GM12878 (cell line): ENCODE data around the gene SGTA. TPM values are rescaled to one million over a fixed set of nuclear protein-coding genes. Genes with fewer than 3 reads are reported as not detected.

ENCODE experiments used
- ATAC-seq: fragments of 200-7000 bp; cut with Tn5 transposase; 3 replicates; pipeline ENCODE4 v1.9.1; 2020; ENCODE audit warnings: mild to moderate bottlenecking, moderate library complexity
- BruUV-seq: library from RNA; stranded (reverse); fragments of 400-500 nt; replicated peaks from 2 replicates; lab custom pipeline; 2021; lab: Mats Ljungman, UMichigan
- CTCF ChIA-PET: fragments of 300-600 bp; sonication (Branson Sonifier 250); formaldehyde crosslinking; extraction: SDS; loops from one replicate; lab custom pipeline; 2021; ENCODE audit warnings: inconsistent platforms; lab: Yijun Ruan, JAX
- POLR2A ChIA-PET: fragments of 350-600 bp; formaldehyde crosslinking; extraction: SDS; loops from one replicate; lab custom pipeline; 2021; ENCODE audit warnings: inconsistent platforms; lab: Charles Lee
- RAD21 ChIA-PET: fragments of 300-600 bp; sonication (Branson Sonifier 250); formaldehyde crosslinking; loops from one replicate; lab custom pipeline; 2023; ENCODE audit warnings: antibody characterized with exemption; ENCODE audit not compliant: unreplicated experiment; lab: Charles Lee
- SMC1A ChIA-PET: fragments of 300-600 bp; sonication (Branson Sonifier 250); formaldehyde crosslinking; loops from one replicate; lab custom pipeline; 2023; ENCODE audit not compliant: unreplicated experiment, uncharacterized antibody; lab: Charles Lee
- DNase-seq: peaks from one replicate; pipeline ENCODE4 v3.0.0-alpha.2; 2011; ENCODE audit warnings: low read depth, low spot score
- FAIRE-seq: peaks from 3 replicates; lab custom pipeline; 2011; peaks lifted over from hg19 to GRCh38; lab: Jason Lieb, UNC
- H2AFZ ChIP-seq: 2 replicates; pipeline ENCODE4 v1.6.0; 2011; ENCODE audit warnings: low read depth, low read length, control low read depth; ENCODE audit not compliant: control insufficient read depth
- H3K27ac ChIP-seq: 2 replicates; pipeline ENCODE4 v1.5.1; 2011; ENCODE audit warnings: control low read depth; ENCODE audit not compliant: control insufficient read depth, insufficient read depth
- H3K27me3 ChIP-seq, 2 experiments: replicated peaks in 1 of 2; 2 replicates each; pipeline versions ENCODE4 v1.6.0 to v1.6.1; 2011; ENCODE audit warnings: low read length in 1 of 2; ENCODE audit not compliant: control insufficient read depth in 2 of 2, insufficient read depth in 2 of 2
- H3K36me3 ChIP-seq, 2 experiments: 2 replicates each; pipeline ENCODE4 v1.5.1; 2011; ENCODE audit warnings: low read length in 1 of 2; ENCODE audit not compliant: control insufficient read depth in 2 of 2, insufficient read depth in 2 of 2
- H3K4me1 ChIP-seq: 2 replicates; pipeline ENCODE4 v1.6.1; 2011; ENCODE audit warnings: mild to moderate bottlenecking, low read length, moderate library complexity, mixed read lengths; ENCODE audit not compliant: control insufficient read depth, insufficient read depth
- H3K4me2 ChIP-seq: 2 replicates; pipeline ENCODE4 v1.6.0; 2011; ENCODE audit warnings: control low read depth; ENCODE audit not compliant: control insufficient read depth, insufficient read depth
- H3K4me3 ChIP-seq: fragments of 200-600 bp; sonication (generic); 2 replicates; pipeline ENCODE4 v1.5.1; 2016
- H3K79me2 ChIP-seq: 2 replicates; pipeline ENCODE4 v1.6.0; 2011; ENCODE audit warnings: low read length; ENCODE audit not compliant: control insufficient read depth, insufficient read depth
- H3K9ac ChIP-seq: 2 replicates; pipeline ENCODE4 v1.8.0; 2011; ENCODE audit warnings: low read length, control low read depth, mixed read lengths; ENCODE audit not compliant: control insufficient read depth, insufficient read depth
- H3K9me3 ChIP-seq: replicated peaks from 3 replicates; pipeline ENCODE4 v1.5.1; 2011; ENCODE audit warnings: mild to moderate bottlenecking, low read length; ENCODE audit not compliant: control insufficient read depth, insufficient read depth
- H4K20me1 ChIP-seq: 2 replicates; pipeline ENCODE4 v1.6.0; 2011; ENCODE audit not compliant: control insufficient read depth, insufficient read depth
- EP300 ChIP-seq, 2 experiments: fragments of 150-350 bp in 1 of 2; IDR thresholded peaks; 2 replicates each; pipeline ENCODE4 v1.6.1; 2011 to 2012; ENCODE audit warnings: low read depth in 2 of 2, low read length in 2 of 2, borderline replicate concordance in 1 of 2, improper control_type of control experiment in 1 of 2, inconsistent platforms in 1 of 2; ENCODE audit not compliant: control insufficient read depth in 1 of 2
- FOXM1 ChIP-seq: IDR thresholded peaks from 2 replicates; pipeline ENCODE4 v1.6.1; 2012; ENCODE audit warnings: low read depth, mild to moderate bottlenecking, inconsistent platforms, low read length, moderate library complexity
- IRF5 ChIP-seq: fragments of 450-650 bp; IDR thresholded peaks from 2 replicates; pipeline ENCODE4 v1.6.1; 2017; ENCODE audit warnings: borderline replicate concordance
- KDM1A ChIP-seq: fragments of 200-600 bp; sonication (generic); IDR thresholded peaks from 2 replicates; pipeline ENCODE4 v1.6.1; 2016; ENCODE audit warnings: borderline replicate concordance
- PAX5 ChIP-seq: IDR thresholded peaks from 2 replicates; pipeline ENCODE4 v1.6.1; 2011; ENCODE audit warnings: low read depth, low read length, borderline replicate concordance
- PKNOX1 ChIP-seq: fragments of 450-650 bp; IDR thresholded peaks from 2 replicates; pipeline ENCODE4 v1.6.1; 2016; ENCODE audit warnings: mild to moderate bottlenecking
- POLR2AphosphoS2 ChIP-seq: IDR thresholded peaks from 2 replicates; pipeline ENCODE4 v1.6.1; 2011; ENCODE audit warnings: low read depth, mild to moderate bottlenecking, low read length, improper control_type of control experiment, moderate library complexity
- ZNF687 ChIP-seq: fragments of 450-650 bp; IDR thresholded peaks from 2 replicates; pipeline ENCODE4 v1.6.1; 2017; ENCODE audit warnings: mild to moderate bottlenecking, moderate library complexity
- WGBS: methylation state at CpG from one replicate; pipeline ENCODE4 v1.1.6; 2016; ENCODE audit warnings: low lambda C conversion rate; ENCODE audit not compliant: insufficient replicate concordance, insufficient coverage; ENCODE audit errors: missing lambda C conversion rate; 5-methylcytosine and 5-hydroxymethylcytosine counted together
- in situ Hi-C: fragments of 300-500 bp; cut with MboI; formaldehyde crosslinking; loops from 9 replicates; pipeline ENCODE4 v1.14.3; 2018; ENCODE audit warnings: mixed read lengths
- intact Hi-C: fragments of 100-400 bp; cut with micrococcal nuclease; formaldehyde crosslinking; loops from one replicate; pipeline ENCODE4 v1.14.2; 2022; ENCODE audit not compliant: unreplicated experiment
- polyA plus RNA-seq, 11 experiments: library from polyadenylated mRNA; depleted of rRNA in 4 of 11; unstranded in 6 of 11; stranded (reverse) in 5 of 11; fragments of >200 nt; fragmentation: Nextera tagmentation in 4 of 11; fragmentation: Illumina TruSeq in 1 of 11; extraction: Ambion mirVana in 4 of 11; extraction: Trizol in 1 of 11; gene quantifications; 1 replicate in 1 of 11; 2 replicates in 10 of 11; pipeline versions ENCODE4 v1.2.1 to v1.2.3, GENCODE V29; 2011 to 2016; ENCODE audit warnings: inconsistent platforms in 2 of 11, missing spikeins in 2 of 11, low read depth in 1 of 11
- total RNA-seq, 4 experiments: library from RNA; depleted of rRNA in 3 of 4; stranded (reverse); fragments of >200 nt in 3 of 4; fragmentation: Illumina TruSeq in 1 of 4; extraction: Trizol in 1 of 4; gene quantifications; 2 replicates each; pipeline versions ENCODE4 v1.2.1 to v1.2.3, GENCODE V29; 2013 to 2021
- TF ChIP-seq, protein P1 (sequence below), 3 experiments: IDR thresholded peaks in 2 of 3; conservative IDR thresholded peaks in 1 of 3; 2 replicates each; pipeline ENCODE4 v1.5.1; 2011; ENCODE audit warnings: low read depth in 3 of 3, low read length in 3 of 3, mild to moderate bottlenecking in 3 of 3, control low read depth in 2 of 3, moderate library complexity in 2 of 3, inconsistent platforms in 1 of 3, mixed read lengths in 1 of 3; ENCODE audit not compliant: control insufficient read depth in 2 of 3, insufficient read depth in 1 of 3; ENCODE audit errors: extremely low read depth in 1 of 3

The SGTA gene
- total and polyA plus RNA-seq, 10 of the 15 experiments (the other 5 are each of a cell fraction or from before 2014, with no cell fraction given): 2.0 to 102 (median 48.2) TPM

DNA sequence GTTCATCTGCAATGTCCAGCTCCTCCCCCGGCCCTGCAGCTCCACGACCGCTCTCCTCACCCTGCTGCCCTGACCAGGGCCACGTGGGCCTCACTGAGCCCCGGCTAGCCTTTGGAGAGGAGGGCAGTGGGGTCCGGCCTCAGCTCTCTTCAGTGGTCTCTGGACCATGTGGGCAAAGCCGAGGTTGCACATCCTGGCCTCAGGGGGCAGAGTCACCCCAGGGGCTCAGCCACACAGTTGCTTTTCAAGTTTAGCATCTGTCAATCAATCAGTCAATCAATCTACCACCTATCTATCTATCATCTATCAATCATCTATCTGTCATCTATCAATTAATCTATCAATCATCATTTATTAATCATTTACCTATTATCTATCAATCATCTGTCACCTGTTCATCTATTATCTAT is 58.9 kb downstream of the SGTA start:
- ChIA-PET CTCF (interaction anchor here (0.9 kb wide), 1 partner anchor 12 kb away, joined by 3 read pairs; no protein-coding TSS in a partner anchor), RAD21 (no interaction called here), SMC1A (no interaction called here), POLR2A (no interaction called here)
- Histone ChIP-seq H4K20me1 (no peaks in the 10 kb centered on the region), H3K4me1 (no peaks in the 10 kb centered on the region), H3K27ac (no peak overlapping the region), H3K36me3 (no peaks in the 10 kb centered on the region), H3K79me2 (no peaks in the 10 kb centered on the region), H3K4me2 (no peak overlapping the region), H3K4me3 (no peak overlapping the region), H3K9me3 (no peaks in the 10 kb centered on the region), H3K9ac (no peak overlapping the region), H2AFZ (no peak overlapping the region), H3K27me3 (peaks cover 3 to 4% of the 10 kb centered on the region in 2 experiments; a peak in 1 of 4 replicates)
- no peak for DNase-seq
- intact Hi-C loops (no loop called here), in situ Hi-C loops (no loop called here)
- TF ChIP-seq POLR2AphosphoS2 (no peak), FOXM1 (no peak), PKNOX1 (peak; percentile 79), KDM1A (no peak), PAX5 (no peak), IRF5 (no peak), EP300 (IDR thresholded peaks at IDR 0.05; ENCODE audit: borderline replicate concordance in 1 of 2, control insufficient read depth in 1 of 2, low read depth in 2 of 2, low read length in 2 of 2) (no peak), ZNF687 (no peak)
- TF ChIP-seq, protein P1, sequence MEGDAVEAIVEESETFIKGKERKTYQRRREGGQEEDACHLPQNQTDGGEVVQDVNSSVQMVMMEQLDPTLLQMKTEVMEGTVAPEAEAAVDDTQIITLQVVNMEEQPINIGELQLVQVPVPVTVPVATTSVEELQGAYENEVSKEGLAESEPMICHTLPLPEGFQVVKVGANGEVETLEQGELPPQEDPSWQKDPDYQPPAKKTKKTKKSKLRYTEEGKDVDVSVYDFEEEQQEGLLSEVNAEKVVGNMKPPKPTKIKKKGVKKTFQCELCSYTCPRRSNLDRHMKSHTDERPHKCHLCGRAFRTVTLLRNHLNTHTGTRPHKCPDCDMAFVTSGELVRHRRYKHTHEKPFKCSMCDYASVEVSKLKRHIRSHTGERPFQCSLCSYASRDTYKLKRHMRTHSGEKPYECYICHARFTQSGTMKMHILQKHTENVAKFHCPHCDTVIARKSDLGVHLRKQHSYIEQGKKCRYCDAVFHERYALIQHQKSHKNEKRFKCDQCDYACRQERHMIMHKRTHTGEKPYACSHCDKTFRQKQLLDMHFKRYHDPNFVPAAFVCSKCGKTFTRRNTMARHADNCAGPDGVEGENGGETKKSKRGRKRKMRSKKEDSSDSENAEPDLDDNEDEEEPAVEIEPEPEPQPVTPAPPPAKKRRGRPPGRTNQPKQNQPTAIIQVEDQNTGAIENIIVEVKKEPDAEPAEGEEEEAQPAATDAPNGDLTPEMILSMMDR (IDR thresholded peaks at IDR 0.05 in 2 of 3, conservative IDR thresholded peaks at IDR 0.05 in 1 of 3; ENCODE audit: control insufficient read depth in 2 of 3, extremely low read depth in 1 of 3, insufficient read depth in 1 of 3, low read depth in 3 of 3, low read length in 3 of 3): 0 out of 6 replicates have a peak, but pooled peaks of 1 of the 3 experiments have one; percentile 2
- WGBS: 36% methylated on average over 7 of the region's 7 CpGs
- no peak for FAIRE-seq
- ATAC-seq: no peak
- no TSS peak for BruUV-seq
